ENCODE data around the gene PET117.
"Not testable (repeated sequence)": the region's sequence is repeated elsewhere in the genome, so short reads cannot be mapped to it uniquely, and the experiment has no call there.

Gene PET117

DNA sequence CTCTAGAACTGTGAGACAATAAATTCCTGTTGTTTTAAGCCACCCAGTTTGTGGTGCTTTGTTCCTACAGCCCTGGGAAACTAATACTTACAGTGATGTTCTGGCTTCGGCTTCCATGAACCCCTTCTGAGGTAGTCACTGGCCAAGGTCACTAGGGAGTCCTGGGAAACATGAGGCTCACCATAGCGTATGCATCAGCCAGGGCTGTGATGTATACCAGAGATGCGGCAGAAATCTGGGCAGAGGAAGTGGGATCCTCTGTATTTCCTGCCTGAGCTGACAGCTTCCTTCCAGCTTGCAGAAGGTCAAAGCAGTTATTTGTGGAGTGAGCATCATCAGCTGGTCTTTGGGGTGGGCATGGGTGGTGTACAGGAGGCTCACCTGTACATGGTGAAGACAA is 27.9 kb downstream of the PET117 start:
- no peak for DNase-seq

DNA sequence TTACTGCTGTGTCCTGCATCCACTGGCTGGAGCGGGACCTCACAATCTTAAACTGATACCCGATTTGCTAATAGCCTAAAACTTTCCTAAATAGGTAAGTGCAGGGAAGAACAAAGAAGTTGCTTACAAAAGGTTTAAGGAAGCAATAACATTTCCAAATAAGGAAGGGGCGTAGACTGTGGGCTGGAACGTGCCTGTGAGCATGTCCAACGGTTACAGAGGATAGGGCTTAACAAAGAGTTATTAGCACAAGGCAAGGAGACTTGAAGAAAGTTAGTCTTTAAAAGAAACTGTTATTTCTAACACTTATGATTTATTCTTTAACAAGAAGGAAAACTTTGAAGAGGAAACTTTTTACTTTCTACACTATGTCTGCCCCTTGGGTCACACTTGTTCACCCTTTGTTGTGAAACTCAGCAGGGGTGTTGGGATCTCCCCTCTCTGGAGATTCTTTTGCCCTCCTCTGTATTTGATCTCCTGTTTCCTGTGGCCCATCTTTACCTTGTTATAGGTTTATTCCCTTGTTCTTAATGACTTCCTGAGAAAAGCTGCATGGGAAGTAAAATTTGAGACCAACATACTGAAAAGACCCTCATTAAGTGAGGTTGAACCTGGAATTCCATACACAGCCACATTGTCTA is 28.7 kb downstream of the PET117 start:
- no peak for DNase-seq

GRCh38 chr20:18166950-18167349 is 29.3 kb downstream of the PET117 start:
- DNase-seq: no peak

DNA sequence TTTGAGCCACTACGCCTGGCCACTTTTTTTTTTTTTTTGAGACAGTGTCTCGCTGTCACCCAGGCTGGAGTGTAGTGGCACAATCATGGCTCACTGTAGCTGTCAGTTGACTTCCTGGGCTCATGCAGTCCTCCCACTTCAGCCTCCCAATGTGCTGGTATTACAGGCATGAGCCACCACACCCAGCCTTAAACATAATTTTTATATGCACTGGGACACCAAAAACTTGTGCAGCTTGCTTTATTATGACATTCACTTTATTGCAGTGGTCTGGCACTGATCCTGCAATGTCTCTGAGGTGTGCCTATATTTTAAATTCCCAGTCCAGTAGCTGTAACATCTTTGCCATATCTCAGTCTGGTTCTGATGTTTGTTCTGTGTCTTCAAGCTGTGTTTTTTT is 34.7 kb downstream of the PET117 start:
- DNase-seq: no peak

- DNase-seq: no peak
Observed at GRCh38 chr20:18174906-18175683, 37.4 kb downstream of the PET117 start.

DNA sequence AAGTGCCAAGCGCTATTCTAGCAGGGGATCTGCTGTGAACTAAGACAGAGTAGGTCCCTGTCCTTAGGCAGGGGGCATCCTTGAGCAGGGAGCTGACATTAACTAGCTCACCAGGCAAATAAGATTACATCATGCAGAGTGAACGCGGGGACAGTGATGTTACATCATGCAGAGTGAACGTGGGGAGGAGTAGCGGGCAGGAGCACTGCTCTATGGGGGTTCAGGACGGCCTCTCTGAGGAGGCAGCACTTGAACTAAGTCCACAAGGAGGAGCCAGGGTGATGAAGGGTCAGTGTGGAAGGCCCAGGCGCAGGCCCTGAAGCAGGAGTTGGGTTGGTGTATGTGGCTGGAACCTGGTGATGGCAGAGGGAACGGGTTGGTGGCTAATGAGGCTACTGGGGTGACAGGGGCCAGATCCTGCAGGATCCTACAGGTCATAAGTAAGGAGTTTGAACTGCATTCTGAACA is 38.7 kb downstream of the PET117 start:
- DNase-seq: no peak

DNA sequence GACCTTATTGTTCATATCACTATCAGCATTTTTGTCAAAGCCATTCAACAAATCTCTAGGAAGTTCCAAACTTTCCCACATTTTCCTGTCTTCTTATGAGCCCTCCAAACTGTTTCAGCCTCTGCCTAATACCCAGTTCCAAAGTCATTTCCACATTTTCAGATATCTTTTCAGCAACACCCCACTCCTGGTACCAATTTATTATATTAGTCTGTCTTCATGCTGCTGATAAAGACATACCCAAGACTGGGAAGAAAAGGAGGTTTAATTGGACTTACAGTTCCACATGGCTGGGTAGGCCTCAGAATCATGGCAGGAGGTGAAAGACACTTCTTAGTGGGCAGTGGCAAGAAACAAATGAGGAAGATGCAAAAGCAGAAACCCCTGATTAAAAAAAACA is 42.7 kb downstream of the PET117 start:
- DNase-seq: not testable (repeated sequence)

GRCh38 chr20:18180815-18181214 is 43.2 kb downstream of the PET117 start:
- DNase-seq: no peak

DNA sequence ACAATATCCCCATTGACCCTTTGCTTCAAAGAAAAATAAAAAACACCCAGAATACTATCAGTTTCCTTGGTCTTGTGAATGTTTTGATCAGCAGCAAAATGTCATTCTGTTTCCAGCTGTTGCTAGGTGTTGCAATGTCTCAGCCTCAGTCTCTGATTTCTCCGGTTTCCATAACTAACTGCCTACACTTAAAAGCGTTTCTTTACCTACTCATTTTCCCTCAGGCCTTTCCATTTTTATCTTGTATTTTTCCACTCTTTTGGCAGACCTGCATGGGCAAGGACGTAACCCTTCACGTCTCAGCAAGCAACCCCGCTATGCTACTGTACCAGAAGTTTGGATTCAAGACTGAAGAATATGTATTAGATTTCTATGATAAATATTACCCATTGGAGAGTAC is 49.4 kb downstream of the PET117 start:
- no peak for DNase-seq

GRCh38 chr20:18188434-18188833 is 50.8 kb downstream of the PET117 start:
- no peak for DNase-seq

- DNase-seq: no peak
Observed at GRCh38 chr20:18190338-18191233, 52.9 kb downstream of the PET117 start.

- DNase-seq: no peak
Observed at GRCh38 chr20:18191306-18191705, 53.6 kb downstream of the PET117 start.

All from activated T-cell treated with anti-CD3 and anti-CD28 coated beads, Interleukin-2, amount 50 U/mL, for 48 hours (primary cell).